Suprapubic skin (tissue), 4 donors: ENCODE data around the gene CRYL1. TPM values are rescaled to one million over a fixed set of nuclear protein-coding genes. Genes with fewer than 3 reads are reported as not detected.

Experiments used
- DNase-seq, 2 donors: peaks; one replicate each; pipeline ENCODE4 v3.0.0-alpha.2; 2019; ENCODE audit warnings: low spot score in 2 of 2
- H3K27ac ChIP-seq: fragments of 200-600 bp; sonication (generic); one replicate; pipeline ENCODE4 v1.5.1; 2019
- H3K27me3 ChIP-seq: fragments of 200-600 bp; sonication (generic); one replicate; pipeline ENCODE4 v1.5.1; 2019
- H3K36me3 ChIP-seq: fragments of 200-600 bp; sonication (generic); one replicate; pipeline ENCODE4 v1.5.1; 2019
- H3K4me1 ChIP-seq: fragments of 200-600 bp; sonication (generic); one replicate; pipeline ENCODE4 v1.5.1; 2019
- H3K4me3 ChIP-seq: fragments of 200-600 bp; sonication (generic); one replicate; pipeline ENCODE4 v1.5.1; 2019; ENCODE audit warnings: mild to moderate bottlenecking
- H3K9me3 ChIP-seq: fragments of 200-600 bp; sonication (generic); one replicate; pipeline ENCODE4 v1.5.1; 2019
- CTCF ChIP-seq, 2 donors: fragments of 200-600 bp in 1 of 2; fragments of 450-650 bp in 1 of 2; sonication (generic) in 1 of 2; IDR thresholded peaks; one replicate each; pipeline ENCODE4 v1.5.1; 2016 to 2019; ENCODE audit warnings: antibody characterized with exemption in 2 of 2, mild to moderate bottlenecking in 1 of 2, moderate library complexity in 1 of 2
- EP300 ChIP-seq: sonication (generic); formaldehyde crosslinking; IDR thresholded peaks from one replicate; pipeline ENCODE4 v1.6.1; 2017; ENCODE audit warnings: antibody characterized with exemption
- POLR2A ChIP-seq, 2 donors: fragments of 450-650 bp; IDR thresholded peaks; one replicate each; pipeline ENCODE4 v1.6.1; 2017; ENCODE audit warnings: antibody characterized with exemption in 2 of 2, mild to moderate bottlenecking in 2 of 2, moderate library complexity in 2 of 2
- POLR2AphosphoS5 ChIP-seq, 3 donors: sonication (generic); formaldehyde crosslinking; IDR thresholded peaks; one replicate each; pipeline ENCODE4 v1.6.1; 2017; ENCODE audit warnings: antibody characterized with exemption in 3 of 3
- WGBS: methylation state at CpG from one replicate; pipeline ENCODE4 v1.1.5; 2018; 5-methylcytosine and 5-hydroxymethylcytosine counted together
- total RNA-seq, 4 donors: library from RNA; depleted of rRNA; stranded (reverse); fragments of >200 nt; gene quantifications; one replicate each; pipeline ENCODE4 v1.1.0, GENCODE V29; 2016

Gene CRYL1
- total RNA-seq, 4 donors from 2014 or later, result 15.9 to 20.1 (median 18.4) TPM

GRCh38 chr13:20375871-20376270 lies 149.8 kb downstream of the CRYL1 start:
- Histone ChIP-seq H3K4me3 (no peak overlapping the region), H3K36me3 (no peaks in the 10 kb centered on the region), H3K27me3 (no peaks in the 10 kb centered on the region), H3K4me1 (peaks cover 11% of the 10 kb centered on the region), H3K9me3 (no peaks in the 10 kb centered on the region), H3K27ac (no peak overlapping the region)
- WGBS, result 95% methylated on average over 6 of the region's 6 CpGs
- TF ChIP-seq POLR2AphosphoS5 (IDR thresholded peaks at IDR 0.05) (no peak), EP300 (no peak), CTCF (IDR thresholded peaks at IDR 0.05) (no peak), POLR2A (IDR thresholded peaks at IDR 0.05) (no peak)
- DNase-seq, result no peak

- TF ChIP-seq EP300, result no peak
- no peak for TF ChIP-seq POLR2AphosphoS5 (IDR thresholded peaks at IDR 0.05)
- TF ChIP-seq POLR2A (IDR thresholded peaks at IDR 0.05), result no peak
- no peak for TF ChIP-seq CTCF (IDR thresholded peaks at IDR 0.05)
- no peak overlapping the region for H3K27ac ChIP-seq
- no peak overlapping the region for H3K4me3 ChIP-seq
- H3K9me3 ChIP-seq, result no peaks in the 10 kb centered on the region
- no peaks in the 10 kb centered on the region for H3K36me3 ChIP-seq
- no peak for DNase-seq
- H3K4me1 ChIP-seq, result peaks cover 23% of the 10 kb centered on the region
- no peaks in the 10 kb centered on the region for H3K27me3 ChIP-seq
Observed at GRCh38 chr13:20373861-20374260, 151.8 kb downstream of the CRYL1 start.

- TF ChIP-seq CTCF (IDR thresholded peaks at IDR 0.05), result no peak
- TF ChIP-seq EP300, result no peak
- no peak for TF ChIP-seq POLR2A (IDR thresholded peaks at IDR 0.05)
- TF ChIP-seq POLR2AphosphoS5 (IDR thresholded peaks at IDR 0.05), result no peak
- no peaks in the 10 kb centered on the region for H3K9me3 ChIP-seq
- H3K27ac ChIP-seq, result no peak overlapping the region
- H3K27me3 ChIP-seq, result no peaks in the 10 kb centered on the region
- DNase-seq, result no peak
- no peak overlapping the region for H3K4me3 ChIP-seq
- H3K36me3 ChIP-seq, result no peaks in the 10 kb centered on the region
- H3K4me1 ChIP-seq, result peaks cover 16% of the 10 kb centered on the region
- WGBS, result 87% methylated on average over 4 of the region's 4 CpGs
Observed at GRCh38 chr13:20371825-20372224, 153.8 kb downstream of the CRYL1 start.

GRCh38 chr13:20370815-20371421 lies 154.7 kb downstream of the CRYL1 start:
- no peaks in the 10 kb centered on the region for H3K27me3 ChIP-seq
- TF ChIP-seq POLR2A (IDR thresholded peaks at IDR 0.05) (no peak), EP300 (no peak), CTCF (IDR thresholded peaks at IDR 0.05) (no peak)
- DNase-seq, result peak in 1 of 2 donors; percentile 49
- no peaks in the 10 kb centered on the region for H3K36me3 ChIP-seq
- H3K4me3 ChIP-seq, result no peak overlapping the region
- WGBS, result 48% methylated on average over 2 of the region's 2 CpGs
- peaks cover 16% of the 10 kb centered on the region for H3K4me1 ChIP-seq
- H3K27ac ChIP-seq, result no peak overlapping the region
- H3K9me3 ChIP-seq, result no peaks in the 10 kb centered on the region

- no peak overlapping the region for H3K27ac ChIP-seq
- WGBS, result 60% methylated on average over 8 of the region's 8 CpGs
- no peaks in the 10 kb centered on the region for H3K36me3 ChIP-seq
- peaks cover 16% of the 10 kb centered on the region for H3K4me1 ChIP-seq
- H3K27me3 ChIP-seq, result no peaks in the 10 kb centered on the region
- H3K9me3 ChIP-seq, result no peaks in the 10 kb centered on the region
- DNase-seq, result no peak
- no peak overlapping the region for H3K4me3 ChIP-seq
- no peak for TF ChIP-seq POLR2A (IDR thresholded peaks at IDR 0.05)
- TF ChIP-seq POLR2AphosphoS5 (IDR thresholded peaks at IDR 0.05), result no peak
Observed at GRCh38 chr13:20369886-20370361, 155.7 kb downstream of the CRYL1 start.

- Histone ChIP-seq H3K4me3 (no peak overlapping the region), H3K36me3 (no peaks in the 10 kb centered on the region), H3K27me3 (peaks cover 6% of the 10 kb centered on the region), H3K9me3 (no peaks in the 10 kb centered on the region), H3K4me1 (peaks cover 16% of the 10 kb centered on the region), H3K27ac (no peak overlapping the region)
- DNase-seq, result no peak
- TF ChIP-seq POLR2AphosphoS5 (IDR thresholded peaks at IDR 0.05), result no peak
- TF ChIP-seq POLR2A (IDR thresholded peaks at IDR 0.05), result no peak
- TF ChIP-seq EP300, result no peak
- no peak for TF ChIP-seq CTCF (IDR thresholded peaks at IDR 0.05)
- 79% methylated on average over 8 of the region's 8 CpGs for WGBS
Observed at GRCh38 chr13:20366056-20366455, 159.6 kb downstream of the CRYL1 start.
